GM18951 (cell line): ENCODE data around the gene SAP30L.

Experiments used
- POLR2A ChIP-seq: IDR thresholded peaks from 4 replicates; pipeline ENCODE4 v1.6.1; 2011; ENCODE audit warnings: mild to moderate bottlenecking; ENCODE audit not compliant: insufficient read length, insufficient read depth; ENCODE audit errors: extremely low read depth
- in situ Hi-C: fragments of 300-500 bp; cut with MboI; formaldehyde crosslinking; loops from one replicate; pipeline ENCODE4 v1.12.0; 2022; ENCODE audit warnings: low sequenced_read_pairs, mixed read lengths, inconsistent platforms; ENCODE audit not compliant: unreplicated experiment

The SAP30L gene

GRCh38 chr5:154474396-154475334, 28.9 kb downstream of the SAP30L start:
- in situ Hi-C loops, result loop anchor here (10.0 kb wide), 1 partner anchor 140 kb away; no protein-coding TSS in a partner anchor
- TF ChIP-seq POLR2A, result no peak

- in situ Hi-C loops, result loop anchor here (10.0 kb wide), 1 partner anchor 139 kb away; no protein-coding TSS in a partner anchor
- TF ChIP-seq POLR2A, result no peak
Observed at GRCh38 chr5:154475591-154476353, 30.0 kb downstream of the SAP30L start.

GRCh38 chr5:154476354-154477205, 30.8 kb downstream of the SAP30L start:
- in situ Hi-C loops, result loop anchor here (10.0 kb wide), 1 partner anchor 138 kb away; no protein-coding TSS in a partner anchor
- TF ChIP-seq POLR2A, result no peak

- in situ Hi-C loops, result loop anchor here (10.0 kb wide), 1 partner anchor 137 kb away; no protein-coding TSS in a partner anchor
- no peak for TF ChIP-seq POLR2A
Observed at GRCh38 chr5:154477382-154478223, 31.8 kb downstream of the SAP30L start.

GRCh38 chr5:154478224-154478565, 32.4 kb downstream of the SAP30L start, which contains the start of gene HAND1:
Gene HAND1, minus strand, starts transcription at chr5:154478227. Its CDS starts 219 bp downstream, at chr5:154478008.
- no peak for TF ChIP-seq POLR2A

GRCh38 chr5:154478752-154479159, 33.0 kb downstream of the SAP30L start:
- no peak for TF ChIP-seq POLR2A
- in situ Hi-C loops, result loop anchor here (10.0 kb wide), 1 partner anchor 136 kb away; no protein-coding TSS in a partner anchor

More at GRCh38 chr5:154478224-154478565, 32.4 kb downstream of the SAP30L start, which contains the start of gene HAND1:
- in situ Hi-C loops, result loop anchor here (10.0 kb wide), 1 partner anchor 137 kb away; no protein-coding TSS in a partner anchor

GRCh38 chr5:154479160-154479943, 33.6 kb downstream of the SAP30L start:
- TF ChIP-seq POLR2A, result no peak
- in situ Hi-C loops, result loop anchor here (10.0 kb wide), 1 partner anchor 135 kb away; no protein-coding TSS in a partner anchor

- in situ Hi-C loops, result loop anchor here (10.0 kb wide), 1 partner anchor 135 kb away; no protein-coding TSS in a partner anchor
Observed at GRCh38 chr5:154479944-154480750, 34.4 kb downstream of the SAP30L start.

GRCh38 chr5:154480847-154481246, 35.0 kb downstream of the SAP30L start:
- in situ Hi-C loops, result no loop called here
- no peak for TF ChIP-seq POLR2A

More at GRCh38 chr5:154479944-154480750, 34.4 kb downstream of the SAP30L start:
- TF ChIP-seq POLR2A, result no peak
